Measurements from ENCODE around the gene DYNC1H1.

DNA sequence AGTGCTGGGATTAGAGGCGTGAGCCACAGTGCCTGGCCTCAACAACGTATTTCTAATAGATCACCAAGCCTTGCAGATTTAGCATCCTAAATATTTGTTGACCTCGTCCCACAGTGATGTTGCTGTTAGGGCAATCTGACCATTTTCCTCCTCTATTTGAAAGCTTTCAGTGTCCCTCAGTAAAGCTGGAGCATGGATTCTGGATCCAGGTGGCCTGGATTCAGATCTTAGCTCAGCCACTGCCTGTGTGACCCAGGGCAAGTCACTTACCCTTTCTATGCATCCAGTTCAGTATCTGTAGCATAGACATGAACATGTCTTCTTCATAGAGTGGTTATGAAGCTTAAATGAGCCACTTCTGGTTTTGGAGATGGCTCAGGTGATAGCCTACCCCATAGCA is 126.3 kb downstream of the DYNC1H1 start:
- TF ChIP-seq, protein P1, sequence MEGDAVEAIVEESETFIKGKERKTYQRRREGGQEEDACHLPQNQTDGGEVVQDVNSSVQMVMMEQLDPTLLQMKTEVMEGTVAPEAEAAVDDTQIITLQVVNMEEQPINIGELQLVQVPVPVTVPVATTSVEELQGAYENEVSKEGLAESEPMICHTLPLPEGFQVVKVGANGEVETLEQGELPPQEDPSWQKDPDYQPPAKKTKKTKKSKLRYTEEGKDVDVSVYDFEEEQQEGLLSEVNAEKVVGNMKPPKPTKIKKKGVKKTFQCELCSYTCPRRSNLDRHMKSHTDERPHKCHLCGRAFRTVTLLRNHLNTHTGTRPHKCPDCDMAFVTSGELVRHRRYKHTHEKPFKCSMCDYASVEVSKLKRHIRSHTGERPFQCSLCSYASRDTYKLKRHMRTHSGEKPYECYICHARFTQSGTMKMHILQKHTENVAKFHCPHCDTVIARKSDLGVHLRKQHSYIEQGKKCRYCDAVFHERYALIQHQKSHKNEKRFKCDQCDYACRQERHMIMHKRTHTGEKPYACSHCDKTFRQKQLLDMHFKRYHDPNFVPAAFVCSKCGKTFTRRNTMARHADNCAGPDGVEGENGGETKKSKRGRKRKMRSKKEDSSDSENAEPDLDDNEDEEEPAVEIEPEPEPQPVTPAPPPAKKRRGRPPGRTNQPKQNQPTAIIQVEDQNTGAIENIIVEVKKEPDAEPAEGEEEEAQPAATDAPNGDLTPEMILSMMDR (optimal IDR thresholded peaks at IDR 0.05 in 1 of 3, IDR thresholded peaks at IDR 0.05 in 1 of 3, conservative IDR thresholded peaks at IDR 0.05 in 1 of 3; ENCODE audit: extremely low read depth in 1 of 3, insufficient read depth in 2 of 3, low read length in 3 of 3): no peak
- no peak for TF ChIP-seq EZH2 (IDR thresholded peaks at IDR 0.05; ENCODE audit: low read length)
